NB4 (cell line): Measurements from ENCODE around the gene LANCL2.

ENCODE experiments used
- POLR2A ChIP-seq: IDR thresholded peaks from 2 replicates; pipeline ENCODE4 v1.6.1; 2011; ENCODE audit warnings: mild to moderate bottlenecking; ENCODE audit not compliant: insufficient read length; ENCODE audit errors: extremely low read depth
- TF ChIP-seq, protein P1 (sequence below): IDR thresholded peaks from one replicate; pipeline ENCODE4 v1.5.1; 2012; ENCODE audit warnings: low read depth, low read length
- TF ChIP-seq, protein P2 (sequence below): IDR thresholded peaks from 2 replicates; pipeline ENCODE4 v1.6.1; 2011; ENCODE audit warnings: low read depth, low read length

- TF ChIP-seq, protein P1, sequence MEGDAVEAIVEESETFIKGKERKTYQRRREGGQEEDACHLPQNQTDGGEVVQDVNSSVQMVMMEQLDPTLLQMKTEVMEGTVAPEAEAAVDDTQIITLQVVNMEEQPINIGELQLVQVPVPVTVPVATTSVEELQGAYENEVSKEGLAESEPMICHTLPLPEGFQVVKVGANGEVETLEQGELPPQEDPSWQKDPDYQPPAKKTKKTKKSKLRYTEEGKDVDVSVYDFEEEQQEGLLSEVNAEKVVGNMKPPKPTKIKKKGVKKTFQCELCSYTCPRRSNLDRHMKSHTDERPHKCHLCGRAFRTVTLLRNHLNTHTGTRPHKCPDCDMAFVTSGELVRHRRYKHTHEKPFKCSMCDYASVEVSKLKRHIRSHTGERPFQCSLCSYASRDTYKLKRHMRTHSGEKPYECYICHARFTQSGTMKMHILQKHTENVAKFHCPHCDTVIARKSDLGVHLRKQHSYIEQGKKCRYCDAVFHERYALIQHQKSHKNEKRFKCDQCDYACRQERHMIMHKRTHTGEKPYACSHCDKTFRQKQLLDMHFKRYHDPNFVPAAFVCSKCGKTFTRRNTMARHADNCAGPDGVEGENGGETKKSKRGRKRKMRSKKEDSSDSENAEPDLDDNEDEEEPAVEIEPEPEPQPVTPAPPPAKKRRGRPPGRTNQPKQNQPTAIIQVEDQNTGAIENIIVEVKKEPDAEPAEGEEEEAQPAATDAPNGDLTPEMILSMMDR = no peak
- TF ChIP-seq POLR2A = no peak
- TF ChIP-seq, protein P2, sequence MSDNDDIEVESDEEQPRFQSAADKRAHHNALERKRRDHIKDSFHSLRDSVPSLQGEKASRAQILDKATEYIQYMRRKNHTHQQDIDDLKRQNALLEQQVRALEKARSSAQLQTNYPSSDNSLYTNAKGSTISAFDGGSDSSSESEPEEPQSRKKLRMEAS = no peak
These were observed 29.4 kb upstream of the LANCL2 start for GRCh38 chr7:55335786-55336185.
